ENCODE data around the gene MEGF6.

DNA sequence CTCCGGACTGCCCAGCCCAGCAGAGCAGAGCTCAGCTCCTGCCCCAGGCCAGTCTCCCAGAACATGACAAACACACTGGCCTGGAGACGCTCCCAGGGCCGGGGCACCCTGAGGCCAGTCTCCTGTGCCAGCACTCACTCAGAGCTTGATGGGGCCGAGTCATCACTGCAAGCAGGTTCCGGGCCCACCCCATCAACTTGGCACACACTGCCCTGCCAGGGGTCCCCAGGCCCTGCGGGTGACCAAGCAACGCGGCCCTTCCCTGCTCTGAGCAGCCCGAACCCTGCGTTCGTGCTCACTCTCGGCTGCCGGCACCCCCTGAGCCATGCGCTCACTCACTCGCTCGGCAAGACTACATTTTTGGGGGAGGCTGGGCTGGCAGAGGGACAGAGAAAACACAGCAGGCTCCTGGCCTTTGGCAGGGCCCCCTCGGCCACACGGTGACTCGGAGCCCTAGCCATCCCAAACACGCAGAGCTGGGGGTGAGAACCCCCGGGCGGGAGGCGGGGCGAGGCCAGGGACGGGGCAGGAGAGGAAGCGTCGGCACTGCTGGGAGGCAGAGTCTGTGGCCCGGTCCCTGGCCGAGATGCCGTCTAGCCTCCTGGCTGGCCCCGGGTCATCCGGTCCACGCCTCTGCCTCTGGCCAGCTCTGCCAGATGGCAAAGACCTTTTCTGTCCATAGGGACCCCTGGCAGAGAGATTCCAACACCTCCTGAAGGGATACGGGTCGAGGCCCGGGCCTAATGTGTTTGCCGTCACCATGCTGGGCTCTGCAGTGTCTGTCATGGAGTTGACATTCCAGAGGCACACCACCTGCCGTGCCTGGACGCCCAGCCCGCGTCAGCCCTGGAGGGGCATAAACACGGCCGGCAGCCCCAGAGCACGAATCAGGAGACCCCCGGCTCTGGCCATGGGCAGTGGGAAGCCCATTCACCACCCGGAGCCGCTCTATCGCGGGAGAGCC, 68.0 kb downstream of the MEGF6 start:
- TF ChIP-seq, protein P1, sequence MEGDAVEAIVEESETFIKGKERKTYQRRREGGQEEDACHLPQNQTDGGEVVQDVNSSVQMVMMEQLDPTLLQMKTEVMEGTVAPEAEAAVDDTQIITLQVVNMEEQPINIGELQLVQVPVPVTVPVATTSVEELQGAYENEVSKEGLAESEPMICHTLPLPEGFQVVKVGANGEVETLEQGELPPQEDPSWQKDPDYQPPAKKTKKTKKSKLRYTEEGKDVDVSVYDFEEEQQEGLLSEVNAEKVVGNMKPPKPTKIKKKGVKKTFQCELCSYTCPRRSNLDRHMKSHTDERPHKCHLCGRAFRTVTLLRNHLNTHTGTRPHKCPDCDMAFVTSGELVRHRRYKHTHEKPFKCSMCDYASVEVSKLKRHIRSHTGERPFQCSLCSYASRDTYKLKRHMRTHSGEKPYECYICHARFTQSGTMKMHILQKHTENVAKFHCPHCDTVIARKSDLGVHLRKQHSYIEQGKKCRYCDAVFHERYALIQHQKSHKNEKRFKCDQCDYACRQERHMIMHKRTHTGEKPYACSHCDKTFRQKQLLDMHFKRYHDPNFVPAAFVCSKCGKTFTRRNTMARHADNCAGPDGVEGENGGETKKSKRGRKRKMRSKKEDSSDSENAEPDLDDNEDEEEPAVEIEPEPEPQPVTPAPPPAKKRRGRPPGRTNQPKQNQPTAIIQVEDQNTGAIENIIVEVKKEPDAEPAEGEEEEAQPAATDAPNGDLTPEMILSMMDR (IDR thresholded peaks at IDR 0.05), result no peak
- TF ChIP-seq POLR2A (IDR thresholded peaks at IDR 0.05), result no peak

All from adrenal gland (tissue), 5 donors.